Stimulated activated CD8-positive, alpha-beta memory T cell treated with anti-CD3 and anti-CD28 coated beads, Interleukin-7, amount 100 ng/mL, for 24 hours (primary cell): ENCODE measurements around the gene IFRD2.
"Not testable (repeated sequence)": the region's sequence is repeated elsewhere in the genome, so short reads cannot be mapped to it uniquely, and the experiment has no call there.

ENCODE experiments used
- DNase-seq: peaks from one replicate; pipeline ENCODE4 v3.0.0-alpha.2; 2020; ENCODE audit warnings: low read depth

Gene IFRD2

DNA sequence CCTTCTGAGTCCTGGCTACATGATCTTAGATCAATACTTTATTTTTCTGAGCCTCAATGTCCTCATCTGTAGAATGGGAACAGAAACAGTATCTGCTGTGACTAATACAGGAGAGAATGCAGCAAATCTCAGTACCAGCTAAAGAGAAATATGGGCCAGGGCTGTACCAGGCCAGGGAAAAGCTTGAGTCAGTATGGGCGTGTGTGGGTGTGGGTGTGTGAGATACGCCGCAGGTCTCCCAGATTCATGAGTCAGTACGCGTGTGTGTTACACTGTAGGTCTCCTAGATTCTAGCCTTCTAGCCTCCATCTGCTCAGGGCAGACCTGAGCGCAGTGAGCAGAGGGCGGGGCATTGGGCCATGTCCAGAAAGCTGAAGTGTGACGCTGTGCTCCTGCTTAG is 41.0 kb downstream of the IFRD2 start:
- DNase-seq: no peak

DNA sequence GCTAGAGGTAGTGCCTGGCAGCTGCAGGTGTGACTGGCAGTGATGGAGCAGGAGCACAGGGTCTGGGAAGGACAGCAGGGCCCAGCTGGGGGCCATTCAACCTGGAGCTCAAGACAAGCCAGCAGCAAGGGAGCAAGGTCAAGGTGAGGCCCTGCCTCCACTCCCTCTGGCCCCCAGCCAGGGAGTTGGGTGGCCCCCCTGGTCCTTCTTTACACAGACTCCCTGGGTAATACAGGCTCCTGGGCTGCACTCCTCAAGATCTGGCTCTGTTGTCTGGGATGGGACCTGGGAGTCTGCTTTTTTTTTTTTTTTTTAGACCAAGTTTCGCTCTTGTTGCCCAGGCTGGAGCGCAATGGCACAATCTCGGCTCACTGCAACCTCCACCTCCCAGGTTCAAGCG is 41.7 kb downstream of the IFRD2 start:
- DNase-seq: no peak

DNA sequence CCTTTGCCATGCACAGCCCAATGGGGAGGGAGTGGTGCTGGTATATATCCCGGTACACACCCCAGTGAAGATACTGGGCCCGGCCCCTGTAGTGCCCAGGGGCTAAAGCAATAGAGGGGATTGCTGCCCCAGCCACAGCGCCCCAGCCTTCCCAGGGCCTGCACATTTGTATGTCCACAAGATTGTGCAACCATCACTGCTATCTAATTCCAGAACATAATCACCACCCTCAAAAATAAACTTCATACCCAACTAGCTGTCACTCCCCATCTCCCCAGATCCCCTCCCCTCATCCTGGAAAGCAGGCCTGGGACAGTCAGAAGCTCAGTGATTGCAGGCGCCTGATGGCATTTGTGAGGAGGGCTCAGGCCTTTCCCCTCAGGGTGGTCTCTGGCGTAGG is 42.8 kb downstream of the IFRD2 start:
- DNase-seq: no peak

DNA sequence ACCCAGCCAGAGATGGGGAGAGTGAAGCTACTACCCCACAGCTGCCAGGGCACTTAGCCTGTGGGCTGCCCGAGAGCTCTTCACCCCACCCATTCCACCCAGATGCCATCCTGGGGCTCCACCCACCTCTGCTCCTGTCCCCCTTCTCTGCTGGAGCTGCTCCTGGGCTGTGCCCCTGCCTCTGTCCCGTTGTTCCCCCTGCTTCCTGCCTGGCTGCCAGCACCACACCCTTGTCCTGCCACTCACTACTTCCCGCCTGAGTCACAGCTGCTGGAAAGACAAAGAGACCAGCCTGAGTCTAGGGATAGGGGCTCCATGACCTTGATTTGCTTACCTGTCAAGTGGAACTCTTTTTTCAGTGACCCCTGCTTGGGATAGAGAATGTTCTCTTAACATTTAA is 43.8 kb downstream of the IFRD2 start:
- no peak for DNase-seq

DNA sequence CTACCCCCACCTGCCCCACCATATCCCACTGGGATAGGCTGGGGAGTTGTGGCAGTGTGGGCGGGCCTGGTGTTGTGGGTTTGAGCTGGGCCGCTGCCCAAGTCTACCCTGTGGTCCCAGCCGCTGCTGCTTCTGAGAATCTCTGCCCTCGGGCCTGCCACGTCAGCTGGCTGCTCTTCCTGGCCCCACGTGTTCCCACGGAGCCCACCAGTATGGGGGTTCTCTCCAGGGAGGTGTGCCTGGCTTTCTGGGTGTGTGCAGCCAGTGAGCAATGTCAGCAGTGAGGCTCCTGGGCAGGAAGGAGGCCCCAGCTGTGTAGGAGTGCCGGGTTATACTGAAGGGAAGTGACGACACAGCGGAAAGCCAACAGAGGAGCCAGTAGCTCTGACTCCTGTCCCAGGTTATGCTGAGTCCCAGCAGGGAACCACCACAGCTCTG is 45.7 kb downstream of the IFRD2 start:
- DNase-seq: peak; percentile 67

DNA sequence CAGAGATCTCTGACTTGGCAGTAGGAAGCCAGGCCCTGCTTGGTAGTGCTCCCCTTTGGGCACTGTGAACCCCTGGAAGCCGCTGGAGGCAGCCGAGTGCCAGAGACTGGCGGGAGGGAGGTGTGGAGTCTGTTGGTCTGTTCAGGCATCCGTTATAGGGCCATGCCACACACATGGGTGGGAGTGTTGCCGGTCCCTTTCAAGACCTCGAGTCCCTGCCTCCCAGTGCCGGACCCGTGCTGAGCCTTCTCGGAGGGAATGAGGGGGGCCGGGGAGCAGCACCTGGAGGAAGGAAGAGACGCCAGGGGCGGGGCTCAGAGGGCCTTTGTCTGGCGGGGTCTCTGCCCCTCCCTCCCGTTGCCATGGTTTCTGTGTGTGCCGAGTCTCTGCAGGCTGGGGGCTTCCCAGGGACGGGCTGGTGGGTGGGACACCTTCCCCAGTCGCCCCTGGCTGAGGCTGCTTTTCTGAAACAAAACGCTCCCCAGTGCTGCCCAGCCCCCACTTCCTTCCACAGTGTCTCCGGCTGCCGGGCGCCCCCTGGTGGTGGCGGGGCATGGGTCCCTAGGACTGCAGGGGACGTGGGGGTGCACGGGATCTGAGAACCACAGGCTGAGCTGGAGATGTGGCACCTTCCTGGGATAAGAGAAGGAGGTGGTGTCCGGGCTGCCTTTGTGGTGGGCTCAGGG is 46.3 kb downstream of the IFRD2 start:
- peak; percentile 96 for DNase-seq

DNA sequence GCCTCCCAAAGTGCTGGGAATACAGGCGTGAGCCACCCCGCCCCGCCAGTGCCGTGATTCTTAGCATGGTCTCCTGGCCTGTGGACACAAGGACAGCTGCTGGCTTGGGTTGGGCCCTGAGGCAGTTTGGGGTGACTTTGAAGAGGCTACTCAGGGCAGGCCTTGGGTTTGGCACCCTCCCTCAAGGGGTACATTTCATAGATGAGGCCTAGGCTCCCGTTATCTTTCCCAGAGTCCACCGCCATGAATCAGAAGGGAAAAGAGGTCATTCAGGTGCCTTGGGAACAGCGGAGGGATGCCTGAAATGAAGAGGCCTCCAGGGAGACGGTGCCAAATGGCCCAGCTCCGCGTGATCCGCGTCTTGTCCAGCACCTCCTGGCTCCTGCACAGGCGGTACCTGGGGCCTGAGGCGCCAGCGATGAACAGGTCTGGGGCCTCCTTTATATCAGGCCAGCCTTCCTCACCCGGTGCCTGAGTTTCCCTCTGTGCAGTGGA is 46.9 kb downstream of the IFRD2 start:
- no peak for DNase-seq

DNA sequence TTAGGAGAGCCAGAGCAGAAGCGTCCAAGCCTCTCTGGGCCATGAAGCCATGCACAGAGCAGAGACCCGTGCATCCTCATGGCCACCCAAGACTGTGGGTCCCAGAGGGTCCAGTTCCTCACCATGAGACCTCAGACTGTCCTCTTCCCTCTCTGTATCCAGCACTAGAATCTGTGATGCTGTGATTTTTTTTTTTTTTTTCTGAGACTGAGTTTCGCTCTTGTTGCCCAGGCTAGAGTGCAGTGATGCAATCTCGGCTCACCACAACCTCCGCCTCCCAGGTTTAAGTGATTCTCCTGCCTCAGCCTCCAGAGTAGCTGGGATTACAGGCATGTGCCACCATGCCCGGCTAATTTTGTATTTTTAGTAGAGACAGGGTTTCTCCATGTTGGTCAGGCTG is 47.4 kb downstream of the IFRD2 start:
- not testable (repeated sequence) for DNase-seq

DNA sequence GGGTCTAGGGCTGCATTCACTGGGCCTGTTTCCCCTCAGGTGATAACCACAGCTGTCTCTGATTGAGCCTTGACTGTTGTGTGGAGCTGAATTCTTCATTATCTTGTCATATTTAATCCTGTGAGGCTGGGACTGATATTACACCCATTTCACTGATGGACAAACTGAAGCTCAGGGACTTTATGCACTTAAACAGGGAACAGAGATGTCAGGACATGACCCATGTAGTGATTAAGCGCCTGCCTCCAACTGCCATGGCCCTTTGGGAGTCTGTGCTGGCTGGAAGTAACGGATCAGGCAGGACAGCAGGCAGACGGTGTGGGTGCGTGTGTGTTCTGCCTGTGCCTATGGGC is 48.7 kb downstream of the IFRD2 start:
- DNase-seq: no peak

DNA sequence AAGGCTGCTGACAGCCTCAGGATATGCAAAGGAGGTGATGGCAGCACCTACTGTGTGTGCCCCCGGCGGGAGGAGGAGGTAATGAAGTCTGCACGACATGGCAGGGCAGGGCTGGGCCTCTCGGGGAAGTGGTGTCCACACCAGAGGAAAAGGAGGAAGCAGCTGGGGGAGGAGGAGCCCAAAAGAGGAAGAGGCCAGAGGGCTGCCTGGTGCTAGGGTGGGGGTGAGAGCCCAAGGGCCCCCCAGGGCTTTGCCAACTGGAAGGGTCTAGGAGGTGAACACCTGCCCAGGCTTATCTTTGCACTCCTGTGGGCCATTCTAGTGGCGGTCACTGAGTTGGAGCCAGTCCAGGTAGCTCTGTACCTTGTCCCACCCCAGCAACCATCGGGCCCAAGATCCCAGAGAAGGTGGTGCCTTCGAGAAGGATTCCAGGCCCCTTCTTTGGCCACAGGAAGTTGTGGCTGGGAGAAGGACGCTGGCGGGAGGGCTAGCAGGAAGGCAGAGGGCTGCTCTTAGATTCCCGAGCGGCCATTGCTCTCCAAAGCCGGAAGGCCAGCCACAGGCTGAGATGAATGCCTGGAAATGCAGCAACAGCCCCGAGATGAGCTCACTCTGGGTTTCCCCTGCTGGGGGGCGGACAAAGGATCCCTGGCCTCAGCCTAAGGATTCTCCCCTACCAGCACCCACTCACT is 49.2 kb downstream of the IFRD2 start:
- DNase-seq: no peak

DNA sequence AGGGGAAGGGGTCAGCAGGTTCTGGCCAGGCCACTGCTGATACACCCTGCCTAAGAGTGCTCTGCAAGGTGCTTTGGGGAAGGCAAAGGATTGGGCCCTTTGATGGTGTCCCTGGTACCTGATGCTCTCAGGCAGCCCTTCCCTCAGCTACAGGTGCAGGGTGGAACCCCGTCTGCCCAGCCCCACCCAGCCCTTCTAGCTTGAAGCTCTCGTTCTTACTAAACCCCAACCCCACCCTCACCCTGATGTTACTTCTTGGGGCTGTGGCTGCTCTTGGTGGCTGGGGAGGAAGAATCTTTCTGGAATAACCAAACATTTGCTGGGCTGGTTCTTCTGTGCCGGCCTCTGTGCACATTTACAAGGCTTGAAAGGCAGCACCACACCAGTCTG is 49.9 kb downstream of the IFRD2 start:
- DNase-seq: no peak

DNA sequence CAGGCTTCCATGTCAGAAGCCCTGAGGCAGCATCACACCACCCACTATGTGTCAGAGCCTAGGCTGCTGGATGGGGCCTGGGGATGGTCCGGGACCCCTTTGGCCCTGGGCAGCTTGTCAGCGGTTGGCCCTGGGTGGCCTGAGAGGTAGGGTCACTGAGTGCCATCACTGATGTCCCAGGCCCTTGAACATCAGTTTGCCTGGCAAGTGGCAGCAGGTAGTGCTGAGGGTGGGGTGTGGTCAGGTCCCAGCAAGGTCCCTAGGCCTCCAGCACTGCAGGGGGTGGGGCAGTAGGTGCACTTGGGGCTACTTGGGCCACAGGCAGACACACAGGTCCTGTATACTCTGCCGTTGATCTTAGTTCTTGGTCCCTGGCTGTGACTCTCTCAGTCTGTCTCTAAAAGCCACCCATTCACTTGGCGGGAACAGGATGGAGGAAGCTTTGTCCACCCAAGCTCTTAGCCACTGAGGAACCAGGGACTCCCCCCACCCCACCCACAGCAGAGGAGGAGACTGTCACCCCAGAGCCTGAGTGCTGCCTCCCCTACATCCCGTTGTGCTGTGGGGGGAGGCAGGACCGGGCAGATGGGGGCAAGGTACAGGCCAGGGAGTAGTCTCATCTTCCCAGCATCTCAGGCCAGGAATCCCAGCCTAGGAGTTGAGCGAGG is 50.4 kb downstream of the IFRD2 start:
- DNase-seq: no peak

DNA sequence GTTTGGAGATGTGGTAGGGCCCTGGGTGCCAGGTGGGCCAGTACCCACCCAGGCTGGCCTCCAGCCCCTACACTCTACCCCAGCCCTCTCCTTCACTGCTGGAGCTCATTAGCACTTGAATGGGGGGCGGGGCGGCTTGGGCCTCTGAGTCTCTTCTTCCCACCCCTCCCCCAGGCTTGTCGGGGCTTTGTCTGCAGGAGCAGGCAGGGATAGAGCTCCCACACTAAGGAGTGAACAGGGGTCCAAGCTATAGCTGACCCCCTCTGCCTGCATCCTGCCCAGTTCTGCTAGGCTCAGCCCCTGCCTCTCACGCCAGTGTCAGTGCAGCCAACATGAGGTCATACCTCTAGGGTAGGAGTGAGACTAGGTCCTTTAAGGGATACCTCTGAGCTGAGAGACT is 51.1 kb downstream of the IFRD2 start:
- no peak for DNase-seq

DNA sequence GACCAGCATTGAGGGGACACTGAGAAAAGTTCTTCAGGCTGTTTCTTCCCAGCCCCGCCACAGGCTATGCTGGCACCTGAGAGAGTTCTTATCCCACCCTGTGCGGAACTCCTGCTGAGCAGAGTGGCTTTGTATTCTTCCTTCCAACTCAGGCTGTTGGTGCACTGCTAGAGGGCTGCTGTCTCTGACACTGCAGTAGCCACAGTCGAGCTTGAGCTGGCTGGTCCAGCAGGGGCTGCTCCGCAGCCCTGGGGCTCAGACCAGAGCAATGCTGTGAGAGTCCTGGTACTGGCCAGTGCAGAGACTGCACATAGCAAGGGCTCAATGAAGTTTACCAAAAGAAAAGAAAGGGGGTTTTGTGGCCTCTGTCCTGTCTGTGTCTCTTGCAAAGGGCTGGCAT is 52.6 kb downstream of the IFRD2 start:
- no peak for DNase-seq

DNA sequence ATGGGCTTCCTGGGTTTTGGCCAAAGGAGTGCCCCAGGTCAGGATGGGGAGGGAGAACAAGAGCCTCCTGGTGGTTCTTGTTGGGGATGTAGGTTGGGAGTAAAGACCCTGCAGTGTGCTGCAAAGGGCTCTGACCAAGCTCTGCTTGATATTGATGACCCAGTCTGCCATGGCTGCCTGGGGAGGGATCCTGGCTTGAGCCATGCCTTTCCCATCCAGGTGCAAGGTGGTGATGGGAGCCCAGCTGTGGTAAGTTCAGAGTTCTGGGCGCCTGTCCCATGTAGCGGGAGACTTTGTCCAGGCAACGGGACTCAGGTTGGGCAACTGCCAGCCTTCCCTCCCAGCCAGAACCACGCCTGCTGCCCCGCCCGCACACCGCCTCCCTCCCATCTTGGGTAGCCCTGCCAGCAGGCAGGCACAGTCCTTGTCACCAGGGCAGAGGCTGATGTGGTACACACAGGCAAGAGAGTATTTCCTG is 53.6 kb downstream of the IFRD2 start:
- DNase-seq: no peak

DNA sequence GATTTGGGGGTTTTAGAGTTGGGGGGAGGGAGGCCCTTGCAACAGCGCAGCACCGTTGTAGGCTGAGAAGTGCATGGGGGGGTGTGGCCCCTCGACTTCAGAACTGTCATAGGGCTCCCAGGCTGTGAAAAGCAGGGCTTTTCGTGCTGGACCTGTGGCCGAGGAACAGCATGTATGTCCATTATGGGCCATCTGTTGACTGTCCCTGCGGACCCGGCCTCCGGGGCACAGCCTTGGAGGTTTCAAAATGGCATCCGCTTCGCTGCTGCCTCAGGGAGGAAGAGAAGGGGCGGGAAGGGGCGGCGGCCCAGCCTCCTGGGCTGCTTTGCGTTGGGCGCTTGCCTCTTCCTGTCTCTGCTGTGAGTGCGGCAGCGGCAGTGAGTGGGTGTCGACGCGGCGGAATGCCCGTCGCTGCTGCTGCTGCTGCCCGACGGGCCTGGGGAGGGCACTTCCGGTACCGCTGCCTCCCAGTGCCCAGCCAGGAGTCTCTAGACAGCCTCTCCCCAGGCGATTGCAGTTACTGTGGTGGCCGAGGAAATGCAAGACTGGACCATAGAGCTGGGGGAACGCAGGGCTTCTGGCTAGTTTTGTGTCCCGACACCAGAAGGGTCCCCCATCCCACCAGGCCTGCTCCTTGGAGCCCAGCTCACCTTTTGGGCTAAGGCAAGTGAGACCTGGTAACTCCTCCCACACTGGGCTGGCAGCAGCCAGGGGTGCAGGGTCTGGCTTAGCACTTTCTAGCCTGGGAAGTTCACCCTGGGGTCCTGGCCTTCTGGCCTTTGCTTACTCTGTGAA is 54.3 kb downstream of the IFRD2 start:
- DNase-seq: peak; percentile 67
